Putamen (tissue), 1 donor: ENCODE data around the gene ROMO1.
"Not testable (repeated sequence)": the region's sequence is repeated elsewhere in the genome, so short reads cannot be mapped to it uniquely, and the experiment has no call there.

Experiments
- DNase-seq: peaks from one replicate; pipeline ENCODE4 v3.0.0-alpha.2; 2016; ENCODE audit warnings: low spot score

ROMO1 gene

GRCh38 chr20:35681960-35682359, 17.2 kb upstream of the ROMO1 start:
- DNase-seq: no peak

GRCh38 chr20:35685368-35685767, 13.8 kb upstream of the ROMO1 start:
- not testable (repeated sequence) for DNase-seq

DNA sequence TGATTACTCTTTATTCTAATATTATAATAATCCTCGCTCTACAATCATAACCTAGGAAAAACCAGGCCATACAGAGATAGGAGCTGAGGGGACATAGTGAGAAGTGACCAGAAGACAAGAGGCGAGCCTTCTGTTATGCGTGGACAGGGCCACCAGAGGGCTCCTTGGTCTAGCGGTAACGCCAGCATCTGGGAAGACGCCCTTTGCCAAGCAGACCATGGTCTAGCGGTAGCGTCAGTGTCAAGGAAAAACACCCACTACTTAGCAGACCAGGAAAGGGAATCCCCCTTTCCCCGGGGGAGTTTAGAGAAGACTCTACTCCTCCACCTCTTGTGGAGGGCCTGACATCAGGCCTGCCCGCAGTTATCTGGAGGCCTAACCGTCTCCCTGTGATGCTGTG, 12.3 kb upstream of the ROMO1 start:
- DNase-seq: not testable (repeated sequence)

DNA sequence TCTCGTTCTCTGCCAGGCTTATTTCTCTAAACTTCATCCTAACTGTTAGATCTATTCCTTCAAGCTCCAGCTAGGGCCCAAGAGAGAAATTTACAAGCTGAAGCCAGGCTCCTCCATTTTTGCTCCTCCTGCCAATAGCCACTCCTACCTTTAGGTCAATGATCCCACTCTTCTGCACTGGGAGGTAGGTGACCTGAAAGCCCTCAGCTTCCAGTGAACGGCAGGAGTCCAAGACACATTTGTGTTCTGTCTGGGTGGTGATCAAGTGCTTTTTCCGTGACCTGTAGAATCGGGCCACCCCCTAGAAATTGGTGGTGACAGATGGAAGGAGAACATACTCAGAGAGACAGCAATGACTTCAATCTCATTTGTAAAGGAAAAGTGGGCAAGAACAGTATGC, 8.9 kb upstream of the ROMO1 start:
- DNase-seq: no peak

DNA sequence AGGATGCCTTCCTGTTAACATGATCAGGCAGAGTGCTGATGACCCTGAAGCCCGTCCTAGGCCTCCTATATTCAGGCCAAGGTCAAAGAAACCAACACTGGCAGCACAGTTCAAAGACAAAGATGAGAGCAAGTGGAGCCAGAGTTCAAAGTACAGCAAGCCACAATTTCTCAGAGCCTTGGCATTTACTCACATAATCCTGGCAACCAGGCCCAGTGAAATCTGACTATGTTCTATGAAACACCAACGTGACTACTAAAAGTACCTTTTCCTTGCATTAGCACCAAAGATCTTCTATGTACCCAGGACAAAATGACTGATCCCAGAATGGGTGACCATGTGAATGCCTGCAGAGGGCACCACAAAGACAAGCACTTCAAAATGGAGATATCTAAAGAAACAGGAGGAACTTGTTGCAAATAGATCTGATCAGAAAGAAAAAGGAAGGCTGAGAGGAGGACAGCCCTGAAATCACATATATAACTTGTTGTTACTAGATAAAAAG, 3.9 kb upstream of the ROMO1 start:
- no peak for DNase-seq

- DNase-seq: no peak
These were observed 3.2 kb upstream of the ROMO1 start for GRCh38 chr20:35695978-35696377.

GRCh38 chr20:35697696-35698297, 1.4 kb upstream of the ROMO1 start:
- DNase-seq: no peak

DNA sequence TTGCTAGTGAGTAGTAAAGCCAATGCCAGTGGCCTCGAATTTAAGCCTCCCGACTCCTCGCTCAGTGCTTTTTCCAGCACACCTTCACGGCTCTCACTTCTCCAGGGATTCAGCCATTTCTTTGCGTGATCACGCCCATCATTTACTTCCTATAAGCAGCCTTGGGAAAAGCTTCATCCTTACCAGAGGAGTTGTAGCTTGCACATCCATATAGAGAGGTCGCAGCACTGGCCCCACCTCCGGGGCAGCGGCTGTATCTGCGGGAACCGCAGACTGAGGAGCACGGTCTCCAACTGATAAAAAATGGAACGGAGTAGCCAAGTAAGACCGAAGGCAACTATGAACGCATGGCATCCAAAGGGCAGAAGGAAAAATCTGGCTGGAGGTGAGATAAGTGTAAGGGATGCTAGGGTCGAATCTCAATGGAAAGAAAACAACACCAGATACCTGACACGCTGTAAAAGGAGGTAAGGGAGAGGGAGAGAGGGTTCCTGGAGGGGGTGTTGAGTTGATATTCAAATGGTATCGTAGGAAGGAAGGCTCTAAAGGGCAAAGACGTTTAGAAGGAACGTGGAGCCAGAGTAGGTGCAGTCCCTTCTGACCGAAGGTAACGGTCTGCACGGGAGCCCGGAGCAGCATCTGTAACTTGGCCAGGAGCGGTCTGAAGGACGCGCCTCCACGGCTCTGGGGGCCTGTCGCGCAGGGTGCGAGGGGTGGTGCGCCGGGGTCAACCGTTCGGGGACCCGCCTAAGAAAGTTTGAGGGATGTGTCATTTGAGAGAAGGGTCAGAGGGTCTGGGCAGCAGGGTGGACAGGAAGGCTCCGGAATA, 693 bp upstream of the ROMO1 start:
- no peak for DNase-seq

DNA sequence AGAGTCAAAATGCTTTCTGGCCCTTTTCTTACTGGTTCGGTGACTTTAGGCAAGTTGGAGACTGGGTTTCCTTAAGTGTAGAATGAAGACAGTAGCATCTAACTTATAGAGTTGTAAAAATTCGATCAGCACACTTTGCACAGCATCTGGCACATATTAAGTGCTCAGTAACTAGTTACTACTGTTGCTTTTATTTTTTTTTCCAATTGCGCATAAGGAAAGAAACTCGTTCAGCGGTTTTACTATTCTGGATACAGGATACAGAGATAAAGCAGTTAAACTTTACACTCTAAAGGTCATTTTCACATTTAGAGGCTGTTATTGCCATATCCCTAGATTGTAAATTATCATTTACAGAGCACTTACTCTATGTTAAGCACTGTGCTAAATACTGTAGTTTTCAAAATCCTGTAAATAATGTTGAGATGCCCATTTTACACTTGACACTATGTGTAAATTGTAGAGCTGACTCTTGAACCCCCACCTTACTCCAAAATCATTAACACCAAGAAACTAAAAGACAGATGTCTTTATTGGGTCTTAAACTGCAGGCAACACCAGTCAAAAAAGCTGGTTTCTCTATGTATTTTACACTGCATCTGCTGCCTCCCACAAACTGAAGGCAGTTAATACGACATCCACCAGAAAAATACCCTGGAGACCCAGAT, 886 bp downstream of the ROMO1 start:
- DNase-seq: no peak

- DNase-seq: no peak
These were observed 1.5 kb downstream of the ROMO1 start for GRCh38 chr20:35700625-35701148.

DNA sequence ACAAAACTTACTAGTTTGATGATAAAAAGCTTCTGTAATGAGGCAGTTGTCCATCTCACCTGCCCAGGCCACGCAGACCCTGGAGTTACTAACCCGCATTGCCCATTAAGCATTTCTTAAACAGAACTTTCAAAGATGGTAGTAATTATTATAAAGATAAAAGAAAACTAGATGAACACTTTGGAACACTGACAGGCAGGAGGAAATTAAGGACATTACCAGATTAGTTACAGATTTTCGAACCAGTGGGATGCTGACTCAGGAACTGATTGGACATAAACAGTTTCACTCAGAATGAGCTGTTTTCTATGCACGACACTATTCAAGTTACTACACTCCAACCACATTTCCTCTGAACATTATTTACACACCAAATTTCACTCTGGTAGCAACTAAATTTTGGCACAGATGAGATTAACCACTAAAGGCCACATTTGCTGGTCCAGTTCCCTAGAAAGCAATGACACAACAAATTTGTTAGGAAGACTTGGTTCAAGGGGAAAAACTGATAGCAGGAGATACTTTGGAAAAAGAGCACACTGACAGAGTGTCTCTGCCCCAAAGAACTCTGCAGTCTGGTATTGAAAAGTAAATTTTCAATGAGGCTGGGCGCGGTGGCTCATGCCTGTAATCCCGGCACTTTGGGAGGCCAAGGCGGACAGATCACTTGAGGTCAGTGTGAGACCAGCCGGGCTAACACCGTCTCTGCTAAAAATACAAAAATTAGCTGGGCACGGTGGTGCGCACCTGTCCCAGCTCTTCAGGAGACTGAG, 3.0 kb downstream of the ROMO1 start:
- DNase-seq: no peak

- DNase-seq: no peak
These were observed 3.9 kb downstream of the ROMO1 start for GRCh38 chr20:35702824-35703695.

GRCh38 chr20:35704514-35705261, 5.5 kb downstream of the ROMO1 start:
- DNase-seq: no peak

- not testable (repeated sequence) for DNase-seq
These were observed 6.7 kb downstream of the ROMO1 start for GRCh38 chr20:35705894-35706293.

- not testable (repeated sequence) for DNase-seq
These were observed 7.7 kb downstream of the ROMO1 start for GRCh38 chr20:35706591-35707529.

DNA sequence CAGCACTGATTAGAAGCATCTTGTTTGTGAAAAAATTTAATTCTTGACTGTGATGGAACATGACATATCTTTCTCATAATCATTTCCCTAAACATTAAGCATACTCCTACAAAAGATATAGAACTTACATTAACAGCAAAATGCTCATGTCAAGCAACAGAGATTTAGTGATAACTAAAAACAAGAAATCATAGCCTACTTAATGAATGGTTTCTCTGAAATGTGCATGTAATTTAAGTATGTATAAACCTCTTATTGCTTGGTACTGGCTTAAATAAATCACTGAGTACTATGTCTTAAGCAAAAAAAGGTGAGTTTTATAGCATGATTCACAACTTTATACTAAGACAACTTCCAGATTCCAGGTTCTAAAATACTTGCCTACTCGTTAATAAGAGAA, 9.3 kb downstream of the ROMO1 start:
- DNase-seq: no peak

GRCh38 chr20:35709259-35709658, 10.1 kb downstream of the ROMO1 start:
- no peak for DNase-seq

DNA sequence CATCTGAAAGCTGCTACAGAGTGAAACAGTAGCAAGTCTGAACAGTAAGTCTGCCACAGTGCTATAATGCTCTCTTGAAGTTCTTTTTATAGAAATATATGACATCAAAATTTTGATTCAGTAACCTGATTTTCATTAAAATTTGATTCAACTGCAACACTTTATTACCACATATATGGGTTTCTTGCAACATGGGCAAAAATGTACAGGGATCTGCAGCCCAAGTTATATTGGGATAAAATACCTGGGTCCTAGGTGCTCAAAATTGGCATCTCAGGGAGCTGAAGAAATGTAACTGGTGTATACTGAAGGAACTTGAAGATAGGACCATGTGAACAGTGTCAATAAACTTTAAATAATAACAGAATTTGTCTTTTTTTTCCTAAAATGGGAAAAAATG, 10.8 kb downstream of the ROMO1 start:
- no peak for DNase-seq
